HG02981 (cell line): Measurements from ENCODE around the gene CDK14.

Experiments used
- ATAC-seq: cut with Tn5 transposase; IDR thresholded peaks from one replicate; pipeline ENCODE4 v1.9.1; 2021; ENCODE audit warnings: mild to moderate bottlenecking, moderate library complexity; ENCODE audit not compliant: unreplicated experiment

Gene CDK14

GRCh38 chr7:90596671-90597562, 796 bp downstream of the CDK14 start:
- ATAC-seq = peak; percentile 37

GRCh38 chr7:90597563-90598253, 1.6 kb downstream of the CDK14 start:
- no peak for ATAC-seq

GRCh38 chr7:90599038-90599437, 2.9 kb downstream of the CDK14 start:
- no peak for ATAC-seq

- ATAC-seq = no peak
These were observed 3.9 kb downstream of the CDK14 start for GRCh38 chr7:90599892-90600555.

- ATAC-seq = no peak
These were observed 6.2 kb downstream of the CDK14 start for GRCh38 chr7:90602303-90602702.

GRCh38 chr7:90603346-90603745, 7.2 kb downstream of the CDK14 start:
- ATAC-seq = no peak

GRCh38 chr7:90604383-90604782, 8.3 kb downstream of the CDK14 start:
- ATAC-seq = no peak

- ATAC-seq = no peak
These were observed 8.9 kb downstream of the CDK14 start for GRCh38 chr7:90605055-90605454.

- ATAC-seq = no peak
These were observed 11.1 kb downstream of the CDK14 start for GRCh38 chr7:90607196-90607595.

GRCh38 chr7:90610105-90610504, 14.0 kb downstream of the CDK14 start:
- no peak for ATAC-seq

GRCh38 chr7:90611115-90611514, 15.0 kb downstream of the CDK14 start:
- no peak for ATAC-seq

GRCh38 chr7:90613088-90613498, 17.0 kb downstream of the CDK14 start:
- peak; percentile 82 for ATAC-seq

- ATAC-seq = no peak
These were observed 21.3 kb downstream of the CDK14 start for GRCh38 chr7:90617442-90617841.

- ATAC-seq = no peak
These were observed 22.8 kb downstream of the CDK14 start for GRCh38 chr7:90618876-90619275.

- no peak for ATAC-seq
These were observed 25.1 kb downstream of the CDK14 start for GRCh38 chr7:90621125-90621746.

GRCh38 chr7:90621747-90622140, 25.6 kb downstream of the CDK14 start:
- ATAC-seq = no peak

- ATAC-seq = no peak
These were observed 26.5 kb downstream of the CDK14 start for GRCh38 chr7:90622670-90623069.

GRCh38 chr7:90624225-90624911, 28.2 kb downstream of the CDK14 start:
- ATAC-seq = no peak

GRCh38 chr7:90625051-90625450, 28.9 kb downstream of the CDK14 start:
- ATAC-seq = no peak

GRCh38 chr7:90625562-90625961, 29.4 kb downstream of the CDK14 start:
- no peak for ATAC-seq

GRCh38 chr7:90626013-90626412, 29.9 kb downstream of the CDK14 start:
- no peak for ATAC-seq
